HG02870 (cell line): ENCODE measurements around the gene ATMIN.

Experiments
- ATAC-seq: cut with Tn5 transposase; IDR thresholded peaks from one replicate; pipeline ENCODE4 v1.9.1; 2021; ENCODE audit warnings: mild to moderate bottlenecking, moderate library complexity; ENCODE audit not compliant: unreplicated experiment

ATMIN gene

GRCh38 chr16:81066681-81067080 lies 31.0 kb downstream of the ATMIN start:
- ATAC-seq, result no peak

- no peak for ATAC-seq
These were observed 31.5 kb downstream of the ATMIN start for GRCh38 chr16:81067166-81067565.

GRCh38 chr16:81069063-81069462 lies 33.4 kb downstream of the ATMIN start:
- no peak for ATAC-seq

GRCh38 chr16:81070979-81071378 lies 35.3 kb downstream of the ATMIN start:
- no peak for ATAC-seq

- no peak for ATAC-seq
These were observed 36.2 kb downstream of the ATMIN start for GRCh38 chr16:81071805-81072204.

GRCh38 chr16:81073560-81074330 lies 38.1 kb downstream of the ATMIN start:
- no peak for ATAC-seq

- ATAC-seq, result peak; percentile 80
These were observed 41.0 kb downstream of the ATMIN start for GRCh38 chr16:81076566-81077075.

- ATAC-seq, result peak; percentile 96
These were observed 41.7 kb downstream of the ATMIN start, which contains the start of gene C16orf46 for GRCh38 chr16:81077076-81077940. TSS of gene C16orf46 (minus strand) at chr16:81077238. CDS start at chr16:81063955, 13,283 bp downstream.

- ATAC-seq, result no peak
These were observed 44.6 kb downstream of the ATMIN start for GRCh38 chr16:81080233-81080632.

GRCh38 chr16:81081014-81081413 lies 45.4 kb downstream of the ATMIN start:
- ATAC-seq, result no peak

- no peak for ATAC-seq
These were observed 53.2 kb downstream of the ATMIN start for GRCh38 chr16:81088836-81089235.

GRCh38 chr16:81094771-81095251 lies 59.2 kb downstream of the ATMIN start:
- no peak for ATAC-seq

- ATAC-seq, result peak; percentile 3
These were observed 60.0 kb downstream of the ATMIN start for GRCh38 chr16:81095653-81095952.

GRCh38 chr16:81095953-81096714 lies 60.5 kb downstream of the ATMIN start, which contains the start of gene GCSH:
TSS of gene GCSH (minus strand) at chr16:81096395. CDS start at chr16:81096278, 117 bp downstream.
- peak; percentile 98 for ATAC-seq

GRCh38 chr16:81096715-81097208 lies 61.1 kb downstream of the ATMIN start:
- no peak for ATAC-seq
